ENCODE measurements around the gene ADAMTS3. TPM values are rescaled to one million over a fixed set of nuclear protein-coding genes. Genes with fewer than 3 reads are reported as not detected.

The ADAMTS3 gene
- polyA plus RNA-seq, 2 of the 4 experiments (the other 2 are of a cell fraction): 0.03 TPM; not detected in 1

- TF ChIP-seq CEBPB (IDR thresholded peaks at IDR 0.05) (no peak), HOXB13 (CRISPR knock-in tag; IDR thresholded peaks at IDR 0.05; ENCODE audit: low read depth) (no peak), FOSB (CRISPR knock-in tag; IDR thresholded peaks at IDR 0.05) (no peak), MAX (IDR thresholded peaks at IDR 0.05) (no peak), POLR2A (IDR thresholded peaks at IDR 0.05; ENCODE audit: low read length) (no peak), HOXB5 (CRISPR knock-in tag; IDR thresholded peaks at IDR 0.05) (no peak), HMGXB4 (CRISPR knock-in tag; IDR thresholded peaks at IDR 0.05; ENCODE audit: borderline replicate concordance) (no peak), ESRRA (IDR thresholded peaks at IDR 0.05; ENCODE audit: borderline replicate concordance, low read length) (no peak), TFCP2L1 (CRISPR knock-in tag; IDR thresholded peaks at IDR 0.05) (no peak), PBX3 (IDR thresholded peaks at IDR 0.05) (no peak)
- Histone ChIP-seq H3K9me3 (no peaks in the 10 kb centered on the region), H3K27ac (no peak overlapping the region), H3K4me2 (no peak overlapping the region), H3K4me1 (no peaks in the 10 kb centered on the region), H3K4me3 (no peak overlapping the region)
- DNase-seq (ENCODE audit: low read depth in 1 of 2, low spot score in 1 of 2): no peak
- POLR2A ChIA-PET: no interaction called here
- no peak for ATAC-seq
- CTCF ChIA-PET: no interaction called here
- no peak for FAIRE-seq
- WGBS (ENCODE audit: missing lambda C conversion rate): 10% methylated on average over 2 of the region's 2 CpGs
These were observed 4.2 kb downstream of the ADAMTS3 start for GRCh38 chr4:72564789-72565188.

- FAIRE-seq: no peak
- TF ChIP-seq MYC (IDR thresholded peaks at IDR 0.05; ENCODE audit: borderline replicate concordance, low read length): no peak
- TF ChIP-seq RAD21 (conservative IDR thresholded peaks at IDR 0.05 in 1 of 2, IDR thresholded peaks at IDR 0.05 in 1 of 2): no peak
- TF ChIP-seq NPAS2 (CRISPR knock-in tag; IDR thresholded peaks at IDR 0.05; ENCODE audit: borderline replicate concordance): no peak
- TF ChIP-seq SREBF2 (IDR thresholded peaks at IDR 0.05): no peak
- no peak for TF ChIP-seq GATA3 (IDR thresholded peaks at IDR 0.05; ENCODE audit: borderline replicate concordance)
- TF ChIP-seq BHLHE40 (IDR thresholded peaks at IDR 0.05; ENCODE audit: low read depth, low read length): no peak
- no peak for TF ChIP-seq RFX5 (IDR thresholded peaks at IDR 0.05)
- no peak for TF ChIP-seq NR3C1 (IDR thresholded peaks at IDR 0.05)
- CTCF ChIA-PET: no interaction called here
- WGBS (ENCODE audit: missing lambda C conversion rate): 33% methylated on average over 1 of the region's 1 CpG
- POLR2A ChIA-PET: no interaction called here
- no peaks in the 10 kb centered on the region for H3K4me1 ChIP-seq
- ATAC-seq: no peak
- H3K27ac ChIP-seq: no peak overlapping the region
- DNase-seq (ENCODE audit: low read depth in 1 of 2, low spot score in 1 of 2): no peak
- H3K4me3 ChIP-seq: no peak overlapping the region
- no peak overlapping the region for H3K4me2 ChIP-seq
- H3K9me3 ChIP-seq: no peaks in the 10 kb centered on the region
These were observed 4.8 kb downstream of the ADAMTS3 start for GRCh38 chr4:72564184-72564583.

- H3K4me2 ChIP-seq: no peak overlapping the region
- no peaks in the 10 kb centered on the region for H3K4me1 ChIP-seq
- no peak for DNase-seq (ENCODE audit: low read depth in 1 of 2, low spot score in 1 of 2)
- H3K4me3 ChIP-seq: no peak overlapping the region
- no peak overlapping the region for H3K27ac ChIP-seq
- no peaks in the 10 kb centered on the region for H3K9me3 ChIP-seq
- 0% methylated on average over 1 of the region's 1 CpG for WGBS (ENCODE audit: missing lambda C conversion rate)
- FAIRE-seq: no peak
- ATAC-seq: no peak
- CTCF ChIA-PET: no interaction called here
- POLR2A ChIA-PET: no interaction called here
- TF ChIP-seq PBX3 (IDR thresholded peaks at IDR 0.05) (no peak), ZC3H11A (IDR thresholded peaks at IDR 0.05) (no peak), SREBF2 (IDR thresholded peaks at IDR 0.05) (no peak), HOXA7 (CRISPR knock-in tag; IDR thresholded peaks at IDR 0.05) (no peak), HDAC2 (IDR thresholded peaks at IDR 0.05) (no peak), ESRRA (IDR thresholded peaks at IDR 0.05; ENCODE audit: borderline replicate concordance, low read length) (no peak), CBX8 (IDR thresholded peaks at IDR 0.05) (no peak), RAD21 (conservative IDR thresholded peaks at IDR 0.05 in 1 of 2, IDR thresholded peaks at IDR 0.05 in 1 of 2) (no peak), CEBPB (IDR thresholded peaks at IDR 0.05) (no peak), FOSB (CRISPR knock-in tag; IDR thresholded peaks at IDR 0.05) (no peak), HOXB13 (CRISPR knock-in tag; IDR thresholded peaks at IDR 0.05; ENCODE audit: low read depth) (no peak), FOXS1 (CRISPR knock-in tag; IDR thresholded peaks at IDR 0.05) (no peak), REST (IDR thresholded peaks at IDR 0.05) (no peak), JUN (IDR thresholded peaks at IDR 0.05) (no peak), POLR2AphosphoS2 (conservative IDR thresholded peaks at IDR 0.05; ENCODE audit: low read length) (no peak), ZFP36 (IDR thresholded peaks at IDR 0.05; ENCODE audit: borderline replicate concordance, partially characterized antibody) (no peak), RCOR1 (IDR thresholded peaks at IDR 0.05; ENCODE audit: low read depth, low read length) (no peak), RNF2 (IDR thresholded peaks at IDR 0.05; ENCODE audit: borderline replicate concordance, low read depth) (no peak)
These were observed 10.4 kb downstream of the ADAMTS3 start for GRCh38 chr4:72558655-72559054.
